HG03039 (cell line): ENCODE results near the gene MEGF11.
"Not testable (repeated sequence)": the region's sequence is repeated elsewhere in the genome, so short reads cannot be mapped to it uniquely, and the experiment has no call there.

Source experiments
- ATAC-seq: cut with Tn5 transposase; IDR thresholded peaks from one replicate; pipeline ENCODE4 v1.9.1; 2021; ENCODE audit warnings: mild to moderate bottlenecking, moderate library complexity; ENCODE audit not compliant: unreplicated experiment

MEGF11 gene

DNA sequence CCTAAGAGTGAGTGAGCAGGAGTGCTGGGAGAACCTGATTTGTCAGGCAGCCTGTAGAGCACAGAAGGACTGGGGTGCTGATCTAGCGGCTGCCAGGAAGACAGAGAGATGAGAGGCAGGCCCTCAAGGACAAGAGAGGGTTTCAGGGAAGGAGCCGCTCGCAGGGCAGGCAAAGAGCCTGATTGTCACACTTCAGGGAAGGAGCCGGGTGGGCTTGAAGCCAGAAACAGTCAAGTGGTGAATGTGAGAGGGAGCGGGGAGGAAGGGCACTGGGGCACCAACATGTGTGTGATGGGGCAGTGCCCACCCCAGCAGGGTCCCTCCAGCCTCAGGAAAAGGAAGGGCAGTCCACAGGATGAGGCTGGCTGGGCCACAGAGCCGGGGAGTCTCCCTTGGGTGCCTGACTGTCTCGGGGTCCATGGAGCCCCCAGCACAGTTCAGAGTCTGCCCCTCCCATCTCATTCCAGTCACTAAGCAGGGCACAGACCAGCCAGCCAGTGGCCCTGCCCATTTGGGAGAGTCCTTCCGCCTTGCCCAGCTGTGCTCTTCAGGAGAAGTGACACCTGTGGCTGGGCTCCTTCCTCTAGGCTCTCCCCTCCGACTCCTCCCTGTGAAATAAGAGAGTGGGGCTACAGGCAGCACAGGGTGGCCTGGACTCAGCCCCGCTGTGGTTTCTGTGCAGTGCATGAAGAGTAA, 235.6 kb downstream of the MEGF11 start:
- ATAC-seq = no peak

GRCh38 chr15:66017000-66017399, 236.6 kb downstream of the MEGF11 start:
- ATAC-seq = no peak

- ATAC-seq = no peak
Observed at GRCh38 chr15:66016199-66016598, 237.4 kb downstream of the MEGF11 start.

GRCh38 chr15:66014635-66015182, 238.8 kb downstream of the MEGF11 start:
- no peak for ATAC-seq

GRCh38 chr15:66014022-66014421, 239.5 kb downstream of the MEGF11 start:
- ATAC-seq = no peak

DNA sequence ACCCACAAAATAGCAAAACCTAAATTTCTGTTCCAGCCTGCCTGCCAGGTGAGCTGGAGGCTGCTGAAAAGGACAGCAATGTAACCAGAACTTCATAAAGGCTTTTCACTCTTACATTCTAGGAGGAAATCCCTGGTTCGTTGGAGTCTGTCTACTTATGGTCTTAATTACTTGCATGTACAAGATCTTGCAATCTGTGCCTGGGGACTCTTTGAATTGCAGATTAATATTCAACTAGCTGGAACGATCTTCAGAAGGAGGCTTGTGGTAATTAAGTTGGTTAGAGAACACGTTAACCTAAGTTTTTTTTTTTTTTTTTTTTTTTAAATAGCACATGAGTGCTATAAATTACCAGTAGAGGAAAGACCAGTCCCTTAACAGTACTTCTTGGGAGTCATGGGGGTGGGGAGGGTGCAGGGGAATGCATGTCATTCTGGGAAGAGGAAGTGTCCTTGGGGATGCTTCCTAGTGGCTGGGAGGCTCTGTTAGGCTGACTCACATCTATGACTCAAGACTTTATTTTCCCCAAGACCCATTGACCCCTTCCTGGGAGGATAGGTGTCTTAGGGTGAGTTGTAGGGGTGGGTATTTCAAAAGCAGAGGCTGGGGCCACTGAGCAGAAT, 244.5 kb downstream of the MEGF11 start:
- no peak for ATAC-seq

DNA sequence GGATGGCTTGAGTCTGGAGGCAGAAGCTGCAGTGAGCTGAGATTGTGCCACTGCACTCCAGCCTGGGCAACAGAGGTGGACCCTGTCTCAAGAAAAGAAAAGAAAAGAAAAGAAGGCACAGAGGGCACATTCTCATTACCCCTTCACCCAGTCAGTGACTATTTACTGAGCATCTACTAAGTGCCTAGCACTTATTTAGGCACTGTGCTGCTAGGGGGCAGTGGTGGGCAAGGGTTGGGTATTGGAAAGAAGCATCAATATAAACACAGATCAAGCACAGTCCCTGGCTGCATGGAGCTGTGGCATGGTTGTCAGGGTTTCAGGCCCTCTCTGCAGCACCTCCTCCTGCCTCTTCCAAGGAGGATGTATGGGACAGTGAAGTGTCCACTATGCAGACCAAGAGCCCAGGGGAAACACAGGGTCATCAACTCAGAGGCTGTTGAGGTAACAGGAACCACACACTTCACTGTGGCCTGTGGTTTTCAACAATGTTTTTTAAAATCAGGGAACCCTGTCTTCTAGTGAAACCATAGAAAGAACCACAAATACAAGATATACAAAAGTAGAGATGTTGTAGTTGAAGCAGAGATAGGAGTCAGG, 245.8 kb downstream of the MEGF11 start:
- ATAC-seq = no peak

GRCh38 chr15:66006986-66007385, 246.6 kb downstream of the MEGF11 start:
- no peak for ATAC-seq

DNA sequence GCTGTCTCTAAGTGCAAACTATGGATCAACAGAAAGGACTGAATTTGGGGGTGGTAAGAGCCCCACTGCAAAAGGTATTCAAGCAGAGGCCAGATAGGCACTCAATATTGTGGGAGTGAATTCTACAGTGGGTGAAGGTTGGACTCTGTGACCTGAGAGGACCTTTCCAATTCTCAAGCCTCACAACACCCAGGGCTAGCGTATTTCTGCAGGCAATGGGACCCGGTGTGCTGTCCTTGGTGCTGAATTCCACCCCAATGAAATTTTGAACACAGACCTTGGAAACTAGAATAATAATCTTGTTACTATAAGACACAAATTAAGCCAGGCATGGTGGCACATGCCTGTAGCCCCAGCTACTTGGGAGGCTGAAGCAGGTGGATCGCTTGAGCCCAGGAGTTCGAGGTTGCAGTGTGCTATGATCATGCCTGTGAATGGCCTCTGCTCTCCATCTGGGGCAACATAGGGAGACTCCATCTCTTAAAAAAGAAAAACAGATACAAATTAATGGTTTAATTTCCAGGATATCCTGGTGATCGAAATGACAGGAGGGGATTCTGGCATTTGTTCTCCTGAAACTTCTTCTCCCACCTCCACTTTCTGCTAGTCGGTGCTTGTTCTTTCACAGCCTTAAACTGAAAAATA, 248.8 kb downstream of the MEGF11 start:
- ATAC-seq = no peak

- not testable (repeated sequence) for ATAC-seq
Observed at GRCh38 chr15:66003129-66003528, 250.4 kb downstream of the MEGF11 start.

GRCh38 chr15:66001717-66002426, 251.7 kb downstream of the MEGF11 start:
- no peak for ATAC-seq

- no peak for ATAC-seq
Observed at GRCh38 chr15:66001042-66001441, 252.5 kb downstream of the MEGF11 start.

- ATAC-seq = no peak
Observed at GRCh38 chr15:65998486-65998885, 255.1 kb downstream of the MEGF11 start.

DNA sequence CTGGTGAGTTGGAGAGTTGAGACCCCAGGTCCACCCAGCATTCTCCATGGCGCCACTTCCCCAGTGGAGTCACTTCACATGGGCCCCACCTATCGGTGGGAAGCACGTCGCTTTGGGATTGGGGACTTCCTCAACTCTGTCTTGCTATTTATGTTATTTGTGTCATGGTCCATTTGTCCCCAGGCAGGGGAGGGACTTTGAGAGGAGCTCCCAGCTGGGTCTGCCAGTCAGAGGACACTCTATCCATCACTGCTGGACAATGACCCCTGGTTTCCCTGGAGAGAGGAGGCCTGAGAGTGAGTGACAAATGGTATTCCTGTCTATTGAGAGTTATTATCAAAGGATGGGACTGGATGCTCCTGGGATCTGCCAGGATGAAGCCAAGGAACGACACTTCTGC, 256.6 kb downstream of the MEGF11 start:
- ATAC-seq = no peak

- no peak for ATAC-seq
Observed at GRCh38 chr15:65994832-65995231, 258.7 kb downstream of the MEGF11 start.

GRCh38 chr15:65993762-65994161, 259.8 kb downstream of the MEGF11 start:
- ATAC-seq = no peak

- no peak for ATAC-seq
Observed at GRCh38 chr15:65993236-65993635, 260.3 kb downstream of the MEGF11 start.

DNA sequence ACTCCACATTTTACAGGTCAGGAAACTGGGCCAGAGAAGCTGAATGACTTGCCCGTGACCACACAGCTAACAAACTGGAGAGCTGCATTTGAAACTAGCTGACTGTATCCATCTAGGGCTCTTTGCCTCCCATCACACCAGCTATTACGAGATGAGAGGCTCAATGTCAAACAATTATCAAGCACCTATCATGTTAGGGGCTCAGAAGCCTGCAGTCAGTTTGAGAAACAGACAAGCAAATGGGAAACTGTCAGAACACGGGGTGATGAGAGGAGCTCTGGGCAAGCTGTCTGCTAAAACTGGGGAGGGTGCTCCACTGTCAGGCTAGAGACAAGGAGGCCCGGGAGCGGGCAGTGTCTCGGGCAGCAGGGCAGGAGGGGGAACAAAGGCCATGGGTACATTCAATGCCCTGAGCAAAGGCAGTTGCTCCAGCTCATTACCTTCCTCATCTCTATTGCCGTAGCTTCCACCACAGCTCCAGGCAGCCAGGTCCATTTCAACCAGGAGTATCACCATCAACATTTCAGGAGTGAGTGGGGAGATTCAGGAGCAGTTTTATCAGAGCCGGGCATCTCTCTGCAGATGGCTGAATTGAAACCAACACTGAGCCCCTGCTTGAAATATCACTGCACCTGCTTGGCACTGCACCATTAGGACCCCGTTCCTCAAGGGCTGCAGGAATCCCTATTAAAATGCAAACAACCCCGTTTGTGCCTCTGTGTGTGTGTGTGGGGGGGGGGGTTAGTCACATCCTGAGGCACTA, 261.6 kb downstream of the MEGF11 start:
- no peak for ATAC-seq

DNA sequence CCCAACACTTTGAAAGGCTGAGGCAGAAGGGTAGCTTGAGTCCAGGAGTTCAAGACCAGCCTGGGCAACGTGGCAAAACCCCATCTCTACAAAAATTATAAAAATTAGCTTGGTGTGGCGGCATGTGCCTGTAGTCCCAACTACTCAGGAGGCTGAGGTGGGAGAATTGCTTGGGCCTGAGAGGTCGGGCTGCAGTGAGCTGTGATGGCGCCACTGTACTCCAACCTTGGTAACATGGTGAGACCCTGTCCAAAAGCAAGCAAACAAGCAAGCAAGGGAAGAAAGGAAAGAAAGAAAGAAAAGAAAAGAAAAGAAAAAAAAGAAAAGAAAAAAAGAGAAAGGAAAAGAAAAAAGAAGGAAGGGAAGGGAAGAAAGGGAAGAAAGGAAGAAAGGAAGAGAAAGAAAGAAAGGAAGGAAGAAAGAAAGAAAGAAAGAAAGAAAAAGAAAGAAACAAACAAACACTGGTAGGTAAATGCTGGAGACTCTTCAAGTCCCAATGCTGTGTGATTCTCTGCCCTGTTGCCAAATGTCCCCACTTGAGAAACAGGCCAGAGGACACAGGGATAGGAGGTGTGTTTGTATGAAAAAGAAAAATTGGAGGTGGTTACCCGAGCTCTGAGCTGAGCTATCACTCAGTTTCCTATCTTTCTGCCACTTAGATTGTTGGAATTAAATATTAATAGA, 263.1 kb downstream of the MEGF11 start:
- no peak for ATAC-seq

DNA sequence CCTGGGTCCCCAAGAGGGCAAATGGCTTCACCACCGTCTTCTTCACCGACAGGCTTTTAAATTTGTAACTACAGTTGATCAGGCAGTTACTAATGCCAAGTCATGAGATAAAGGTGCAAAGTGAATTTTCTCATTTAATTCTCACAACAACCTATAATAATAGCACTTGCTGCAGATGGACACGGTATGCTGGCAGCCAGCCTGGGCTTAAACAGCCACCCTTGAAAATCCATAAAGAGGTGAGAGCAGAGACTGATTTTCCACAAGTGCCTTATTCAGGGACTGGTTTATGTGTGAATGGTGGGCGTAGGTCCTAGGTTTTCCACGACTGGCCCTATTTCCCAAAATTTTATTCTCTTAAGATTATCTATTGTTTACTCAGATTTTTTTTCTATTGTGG, 266.4 kb downstream of the MEGF11 start:
- no peak for ATAC-seq
